GM18873 (cell line): ENCODE measurements around the gene FBXO46.
"Not testable (repeated sequence)": the region's sequence is repeated elsewhere in the genome, so short reads cannot be mapped to it uniquely, and the experiment has no call there.

Experiments
- ATAC-seq: cut with Tn5 transposase; IDR thresholded peaks from one replicate; pipeline ENCODE4 v1.9.1; 2021; ENCODE audit warnings: mild to moderate bottlenecking, moderate library complexity, moderate number of reproducible peaks; ENCODE audit not compliant: unreplicated experiment, low FRiP score

Gene FBXO46

DNA sequence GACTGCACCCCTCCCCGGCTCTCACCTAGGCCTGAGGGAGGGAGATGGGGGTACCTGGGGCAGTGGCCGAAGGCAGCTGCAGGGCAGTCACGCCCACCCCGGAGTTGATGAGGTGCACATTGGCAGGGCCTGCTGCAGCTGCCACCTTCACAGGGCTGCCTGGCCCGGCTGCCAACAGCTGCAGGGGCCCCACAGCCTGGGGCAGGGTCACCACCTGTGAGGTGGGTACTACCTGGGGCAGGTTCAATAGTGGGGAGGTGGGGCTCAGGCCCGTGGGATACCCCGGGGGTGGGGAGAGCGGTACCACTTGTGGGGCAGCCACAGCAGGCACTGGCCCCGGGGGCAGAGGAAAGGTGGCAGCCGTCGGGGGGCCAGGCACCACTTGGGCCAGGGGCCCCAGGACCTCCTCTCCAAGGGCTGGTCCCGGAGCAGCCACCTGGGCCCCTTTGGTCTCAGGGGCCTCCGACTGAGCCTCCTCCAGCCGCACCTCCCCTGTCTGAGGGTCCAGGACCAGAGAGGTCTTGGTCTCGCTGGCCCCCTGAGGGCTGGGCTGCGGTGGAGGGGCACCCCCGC lies 35.7 kb upstream of the FBXO46 start:
- ATAC-seq, result no peak

DNA sequence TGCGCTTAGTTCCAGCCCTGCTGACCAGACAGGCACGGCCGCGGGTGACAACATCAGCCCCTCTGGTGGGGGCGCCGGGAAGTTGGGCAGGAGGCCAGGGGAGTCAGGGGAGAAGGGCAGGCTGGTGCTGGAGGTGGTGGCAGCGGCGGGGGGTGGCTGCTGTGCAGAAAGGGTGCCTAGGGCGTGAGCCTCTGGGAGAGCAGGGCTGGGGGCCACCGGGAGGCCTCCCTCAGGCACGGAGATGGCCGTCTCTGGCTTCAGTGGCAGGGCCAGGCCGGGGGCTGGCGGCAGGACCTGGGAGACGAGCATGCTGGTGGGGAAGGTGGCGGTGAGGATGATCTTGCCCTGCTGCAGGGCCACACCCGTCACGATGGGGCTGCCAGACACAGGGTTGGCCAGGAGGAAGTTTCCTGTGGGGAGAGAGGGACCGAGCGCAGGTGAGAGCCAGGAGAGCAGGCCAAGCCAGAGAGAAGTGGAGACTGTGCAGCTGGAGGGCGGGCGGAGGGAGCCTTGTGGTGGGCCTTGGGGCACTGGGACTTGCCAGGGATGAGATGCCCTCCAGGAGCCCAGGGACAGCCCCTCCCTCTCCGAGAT lies 35.1 kb upstream of the FBXO46 start:
- no peak for ATAC-seq

DNA sequence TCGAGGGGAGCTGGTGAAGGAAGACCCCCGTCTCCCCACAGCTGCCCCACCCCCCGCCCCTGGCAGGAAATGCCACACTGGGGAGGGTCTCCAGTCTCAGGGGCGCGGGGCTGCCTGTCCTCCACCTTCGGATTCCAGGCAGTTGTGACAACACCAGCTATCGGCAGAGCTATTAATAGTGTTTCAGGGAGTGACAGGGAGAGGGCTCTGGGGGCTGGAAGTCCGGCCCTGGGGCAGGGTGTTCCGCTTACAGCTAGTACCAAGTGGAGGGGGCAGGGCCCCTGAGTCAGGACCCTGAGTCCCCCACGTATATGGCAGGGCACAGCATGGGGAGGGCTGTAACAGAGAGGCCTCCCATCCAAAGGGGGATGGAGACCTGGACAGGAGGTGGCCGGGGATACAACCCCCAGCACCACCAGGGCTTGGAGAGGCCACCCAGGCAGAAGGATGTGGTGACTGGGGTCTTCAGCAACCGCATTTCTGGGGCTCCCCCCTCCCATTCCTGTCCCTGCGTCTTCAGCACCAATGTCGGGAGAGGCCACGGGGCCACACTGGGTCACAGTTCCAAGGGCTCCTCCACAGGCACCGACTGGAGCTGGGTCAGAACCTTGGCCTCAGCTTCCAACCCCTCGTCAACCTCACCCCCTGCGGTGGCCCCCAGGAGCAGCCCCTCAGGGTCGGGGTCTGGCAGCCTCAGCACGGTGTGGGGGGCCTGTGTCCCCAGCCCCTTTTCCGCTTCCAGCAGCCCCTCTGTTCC lies 34.4 kb upstream of the FBXO46 start:
- ATAC-seq, result no peak

DNA sequence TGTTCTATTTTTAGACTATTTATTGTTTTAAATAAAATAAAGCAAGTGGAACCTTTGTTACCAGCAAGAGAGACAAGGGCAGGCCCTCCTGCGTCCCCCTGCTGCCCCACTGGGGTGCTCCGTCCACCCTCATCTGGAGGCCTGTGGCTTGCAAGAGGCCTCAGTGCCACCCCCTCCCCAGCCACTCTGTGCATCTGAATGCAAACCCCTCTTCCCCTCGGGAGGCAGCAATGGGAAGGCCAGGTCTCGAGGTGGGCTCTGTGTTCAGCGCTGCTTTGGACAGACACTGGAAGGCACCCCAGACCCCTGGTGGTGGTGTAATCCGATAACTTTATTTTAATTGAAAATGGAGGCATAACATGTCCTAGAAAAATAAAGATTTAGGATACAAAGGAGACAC lies 33.8 kb upstream of the FBXO46 start:
- no peak for ATAC-seq

GRCh38 chr19:45763691-45764294 lies 33.1 kb upstream of the FBXO46 start:
- ATAC-seq, result no peak

GRCh38 chr19:45762870-45763631 lies 32.4 kb upstream of the FBXO46 start:
- ATAC-seq, result no peak

GRCh38 chr19:45761714-45762113 lies 31.0 kb upstream of the FBXO46 start:
- no peak for ATAC-seq

DNA sequence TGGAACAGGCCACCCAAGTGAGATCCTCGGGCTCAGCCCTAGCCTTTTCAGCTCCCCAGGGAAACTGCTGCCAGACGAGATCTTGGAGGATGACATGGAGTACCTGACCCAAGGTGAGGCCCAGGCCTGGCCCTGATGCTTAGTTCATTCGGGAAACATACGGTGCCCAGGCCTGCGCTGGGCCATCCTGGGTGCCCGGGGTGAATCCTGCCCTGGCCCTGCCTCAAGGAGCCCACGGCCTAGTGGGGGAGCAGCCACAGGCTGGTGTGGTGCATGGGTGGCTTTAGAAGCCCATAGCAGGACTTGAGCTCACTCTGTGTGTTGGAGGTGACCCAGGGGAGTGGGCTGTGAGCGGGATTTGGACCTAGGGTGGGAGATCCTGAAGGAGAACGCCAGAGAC lies 28.2 kb upstream of the FBXO46 start:
- ATAC-seq, result no peak

DNA sequence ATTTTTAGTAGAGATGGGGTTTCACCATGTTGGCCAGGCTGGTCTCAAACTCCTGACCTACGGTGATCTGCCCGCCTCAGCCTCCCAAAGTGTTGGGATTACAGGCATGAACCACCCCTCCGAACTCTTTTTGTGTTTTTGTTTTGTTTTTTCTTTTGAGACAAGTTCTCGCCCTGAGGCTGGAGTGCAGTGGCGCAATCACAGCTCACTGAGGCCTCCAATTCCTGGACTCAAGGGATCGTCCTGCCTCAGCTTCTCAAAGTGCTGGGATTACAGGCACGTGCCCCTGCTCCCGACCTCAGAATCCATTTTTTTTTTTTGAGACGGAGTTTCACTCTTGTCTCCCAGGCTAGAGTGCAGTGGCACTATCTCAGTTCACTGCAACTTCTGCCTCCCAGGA lies 27.0 kb upstream of the FBXO46 start:
- ATAC-seq, result no peak

DNA sequence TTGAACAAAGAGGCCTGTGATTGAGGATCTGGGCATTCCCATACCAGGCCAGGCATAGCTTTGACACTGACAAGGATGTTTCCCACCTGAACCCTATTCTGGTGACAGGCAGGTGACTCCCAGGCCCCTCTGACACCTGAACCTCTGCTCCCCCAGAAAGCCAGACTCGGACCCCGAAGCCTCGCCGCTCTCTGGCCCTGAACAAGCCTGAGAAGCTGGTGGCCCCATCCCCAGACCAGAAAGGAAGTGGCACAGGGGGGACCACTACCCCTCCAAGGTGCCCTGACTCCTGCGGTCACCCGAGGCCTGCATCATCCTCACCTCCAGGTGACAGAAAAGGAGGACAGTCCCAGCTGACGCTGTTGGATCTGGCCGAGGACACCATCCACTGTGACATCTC lies 23.6 kb upstream of the FBXO46 start:
- no peak for ATAC-seq

DNA sequence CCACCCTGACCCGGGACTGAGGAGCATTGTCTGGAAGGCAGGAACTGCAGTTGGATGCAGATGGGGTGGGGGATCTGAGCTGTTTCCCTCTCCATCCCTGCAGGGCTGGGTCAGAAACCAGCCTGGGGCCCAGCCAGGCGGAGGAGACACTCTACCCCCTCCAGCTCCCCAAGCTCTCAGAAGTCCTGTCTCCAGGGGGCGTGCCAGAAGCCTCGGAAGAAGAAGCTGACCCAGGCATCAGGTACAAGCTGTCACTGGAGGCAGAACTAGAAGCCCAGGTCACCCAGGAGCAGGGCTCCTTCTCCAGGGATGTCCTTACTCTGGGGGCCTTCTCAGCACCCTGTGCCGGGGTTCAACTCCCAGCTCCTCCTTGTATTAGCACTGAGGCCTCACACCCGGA lies 22.9 kb upstream of the FBXO46 start:
- ATAC-seq, result no peak

DNA sequence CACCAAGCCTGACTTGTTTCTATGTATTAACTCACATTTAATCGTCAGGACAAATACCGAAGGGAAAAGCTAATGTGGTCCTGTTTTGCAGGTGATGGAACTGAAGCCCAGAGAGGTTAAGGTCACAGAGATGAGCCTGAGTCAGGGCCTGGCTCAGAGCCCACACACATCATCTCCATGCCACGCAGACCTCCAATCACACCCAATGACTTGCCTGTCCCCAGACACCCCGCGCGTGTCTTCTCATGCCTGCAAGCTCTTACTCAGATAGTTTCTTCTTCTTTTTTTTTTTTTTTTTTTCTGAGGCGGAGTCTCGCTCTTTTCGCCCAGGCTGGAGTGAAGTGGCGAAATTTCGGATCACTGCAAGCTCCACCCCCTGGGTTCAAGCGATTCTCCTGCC lies 21.9 kb upstream of the FBXO46 start:
- ATAC-seq, result no peak

GRCh38 chr19:45751483-45751882 lies 20.8 kb upstream of the FBXO46 start:
- not testable (repeated sequence) for ATAC-seq

DNA sequence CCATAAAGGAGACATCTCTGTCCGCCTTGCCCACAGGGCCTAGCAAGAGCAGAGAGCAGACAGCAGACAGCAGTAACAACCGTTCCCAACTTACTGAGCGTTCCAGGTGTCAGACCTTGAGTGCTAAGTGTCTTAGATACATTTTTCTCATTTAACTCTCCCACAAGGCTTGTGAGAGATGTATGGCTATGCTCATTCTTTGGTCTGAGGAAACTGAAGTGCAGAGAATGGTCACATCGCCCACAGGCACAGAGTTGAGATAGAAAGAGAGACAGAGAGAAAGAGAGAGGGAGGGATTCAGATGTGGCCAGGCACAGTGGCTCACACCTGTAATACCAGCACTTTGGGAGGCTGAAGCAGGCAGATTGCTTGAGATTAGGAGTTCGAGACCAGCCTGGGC lies 16.8 kb upstream of the FBXO46 start:
- no peak for ATAC-seq

DNA sequence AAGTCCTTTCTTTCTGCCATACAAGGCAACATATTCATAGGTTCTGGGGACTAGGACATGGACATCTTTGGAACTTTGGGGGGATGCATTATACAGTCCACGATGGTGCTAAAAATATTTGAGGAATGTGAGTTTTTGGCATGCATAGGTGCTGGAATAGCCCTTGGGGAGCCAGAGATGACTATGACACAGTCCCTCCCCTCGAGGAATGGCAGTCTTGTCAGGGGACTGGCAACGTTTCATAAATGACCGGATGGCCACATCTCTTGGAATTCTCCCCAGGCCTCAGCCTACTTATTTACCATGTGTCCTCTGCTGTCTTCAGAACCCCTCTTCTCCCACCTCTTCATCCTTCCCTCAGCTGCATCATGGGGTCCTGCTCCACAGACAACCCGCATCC lies 16.2 kb upstream of the FBXO46 start:
- no peak for ATAC-seq

GRCh38 chr19:45745606-45746005 lies 14.9 kb upstream of the FBXO46 start:
- ATAC-seq, result no peak

DNA sequence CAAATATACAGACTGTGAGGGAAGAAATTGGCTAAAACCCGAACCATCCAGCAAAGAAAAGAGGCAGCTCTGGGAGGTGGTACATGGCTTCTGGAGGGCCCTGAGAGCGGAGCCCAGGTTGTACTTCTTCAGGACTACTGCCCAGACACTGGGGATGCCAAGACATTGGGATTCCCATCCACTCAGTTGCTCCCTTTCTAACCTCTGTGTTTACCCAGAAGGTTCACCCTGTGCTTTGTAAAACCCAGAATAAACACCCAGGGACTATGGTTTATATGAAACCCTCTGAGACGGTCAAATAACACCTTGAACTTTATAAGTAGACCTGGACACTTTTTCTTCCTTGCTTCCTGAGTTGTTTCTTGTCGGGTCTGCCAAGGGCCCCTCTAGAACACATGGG lies 12.3 kb upstream of the FBXO46 start:
- no peak for ATAC-seq

DNA sequence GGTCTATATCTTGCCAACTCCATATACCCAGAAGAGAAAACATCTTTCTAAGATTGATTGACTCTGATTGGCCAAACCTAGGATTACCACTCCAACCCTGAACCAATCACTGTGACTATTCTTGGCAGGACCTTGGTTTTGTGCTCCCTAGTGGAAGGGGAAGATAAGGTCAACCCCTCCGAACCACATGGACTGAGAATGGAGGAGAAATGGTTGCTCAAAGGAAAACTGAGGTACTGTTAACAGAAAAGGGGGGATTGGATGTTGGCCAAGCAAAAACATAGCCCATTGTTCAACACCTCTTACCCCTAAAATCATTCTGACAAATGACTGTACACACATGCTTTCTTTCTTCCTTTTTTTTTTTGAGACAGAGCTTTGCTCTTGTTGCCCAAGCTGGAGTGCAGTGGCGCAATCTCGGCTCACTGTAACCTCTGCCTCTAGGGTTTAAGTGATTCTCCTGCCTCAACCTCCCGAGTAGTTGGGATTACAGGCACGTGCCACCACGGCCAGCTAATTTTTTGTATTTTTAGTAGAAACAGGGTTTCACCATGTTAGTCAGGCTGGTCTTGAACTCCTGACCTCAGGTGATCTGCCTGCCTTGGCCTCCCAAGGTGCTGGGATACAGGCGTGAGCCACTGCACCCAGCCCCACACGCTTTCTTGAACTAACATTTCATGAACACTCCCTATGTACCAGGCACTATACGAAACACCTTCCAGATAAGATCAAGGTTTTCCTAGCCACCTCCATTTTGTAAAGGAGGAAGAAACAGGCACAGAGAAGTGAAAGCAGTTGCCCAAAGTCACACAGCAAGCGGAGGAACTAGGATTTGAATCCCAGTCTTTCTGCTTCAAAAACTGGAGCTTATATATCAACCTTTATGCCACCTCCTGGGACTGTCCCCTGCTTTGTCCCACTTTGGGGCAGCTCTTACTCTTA lies 9.1 kb upstream of the FBXO46 start:
- no peak for ATAC-seq

DNA sequence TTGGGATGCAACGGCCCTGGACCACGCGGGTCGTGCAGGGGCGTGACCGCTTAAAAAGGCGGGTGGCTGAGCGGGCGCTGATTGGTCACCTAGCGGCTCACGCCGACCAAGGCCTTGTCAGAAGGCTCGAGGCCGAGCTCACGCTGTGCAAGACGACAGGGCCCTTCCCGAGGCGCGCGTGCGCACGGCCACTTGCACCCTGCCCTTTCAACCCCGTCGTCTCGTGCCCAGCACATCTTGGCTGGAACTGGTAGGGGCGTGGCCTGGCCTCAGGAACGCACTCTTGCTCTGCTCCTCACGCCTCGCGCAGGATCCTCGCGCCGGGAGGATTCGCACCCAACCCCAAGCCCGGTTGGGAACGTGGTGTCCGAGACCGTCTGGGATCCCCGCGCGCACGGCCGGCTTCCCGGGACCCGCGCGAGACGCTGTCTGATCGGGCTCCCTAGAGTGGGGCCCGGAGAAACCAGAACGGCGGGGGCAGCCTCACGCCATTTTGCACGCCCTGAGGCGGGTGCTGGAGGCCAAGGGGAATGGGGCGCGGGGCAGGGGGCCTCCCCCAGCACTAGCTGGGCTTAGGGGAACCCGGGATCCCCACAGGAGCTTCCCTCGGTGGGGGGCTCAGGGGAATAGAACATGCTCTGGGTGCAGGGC lies 2.6 kb upstream of the FBXO46 start, which contains the start of gene MEIOSIN:
MEIOSIN (plus strand) TSS at position 280 of the 651 bp plus-strand sequence. CDS start 1,938 bp downstream, outside the sequence.
- no peak for ATAC-seq
